GM18502 (cell line): ENCODE results near the gene AP1M1.

Experiments used
- ATAC-seq: cut with Tn5 transposase; IDR thresholded peaks from one replicate; pipeline ENCODE4 v1.9.1; 2021; ENCODE audit warnings: mild to moderate bottlenecking; ENCODE audit not compliant: unreplicated experiment, poor library complexity

Gene AP1M1

GRCh38 chr19:16227837-16228636 lies 30.3 kb downstream of the AP1M1 start:
- no peak for ATAC-seq

DNA sequence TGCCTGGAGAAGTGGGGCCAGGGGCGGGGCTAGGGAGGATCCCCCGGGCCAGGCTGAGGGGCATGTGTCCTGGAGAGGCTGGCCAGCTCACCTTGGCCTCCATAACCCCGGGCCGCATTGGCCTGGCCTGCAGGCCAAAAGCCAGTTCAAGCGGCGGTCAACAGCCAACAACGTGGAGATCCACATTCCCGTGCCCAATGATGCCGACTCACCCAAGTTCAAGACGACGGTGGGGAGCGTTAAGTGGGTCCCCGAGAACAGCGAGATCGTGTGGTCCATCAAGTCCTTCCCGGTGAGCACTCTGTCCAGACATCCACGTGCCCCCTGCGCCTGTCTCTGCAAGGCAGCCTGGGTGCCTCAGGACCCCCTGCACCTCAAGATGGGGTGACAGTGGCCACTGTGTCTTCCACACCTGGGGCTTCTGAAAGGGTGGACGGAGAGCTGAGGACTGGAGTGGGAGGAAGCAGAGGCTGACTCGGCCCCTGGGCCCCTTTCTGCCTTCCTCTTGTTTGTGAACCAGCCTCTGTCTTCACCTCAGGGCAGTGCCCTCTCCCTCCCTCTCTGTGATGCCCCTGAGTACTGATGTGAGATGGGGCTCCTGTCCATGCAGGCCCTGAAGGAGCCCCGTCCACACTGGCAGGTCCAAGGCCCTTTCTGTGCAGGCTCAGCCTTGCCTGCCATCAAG lies 31.1 kb downstream of the AP1M1 start:
- no peak for ATAC-seq

- no peak for ATAC-seq
Observed at GRCh38 chr19:16229322-16229641, 31.6 kb downstream of the AP1M1 start.

- ATAC-seq = no peak
Observed at GRCh38 chr19:16232127-16232526, 34.4 kb downstream of the AP1M1 start.

DNA sequence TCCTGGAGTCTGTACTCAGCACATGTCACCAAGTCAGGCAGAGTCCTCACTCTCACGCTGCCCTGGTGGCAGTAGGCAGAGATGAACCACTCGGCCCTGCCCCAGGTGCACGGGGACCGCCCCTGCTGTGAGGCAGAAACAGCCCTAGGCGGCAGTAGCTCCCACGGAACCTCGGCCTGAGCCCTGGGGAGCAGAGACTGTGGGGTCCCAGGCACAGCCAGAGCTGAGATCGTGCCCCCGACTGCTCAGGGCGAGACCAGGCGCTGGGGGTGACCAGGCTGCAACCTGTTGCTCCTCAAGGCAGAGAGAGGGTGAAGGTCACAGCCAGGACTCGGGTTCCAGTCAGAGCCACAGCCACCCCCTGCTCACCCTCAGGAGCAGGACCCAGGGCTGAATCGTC lies 34.9 kb downstream of the AP1M1 start:
- no peak for ATAC-seq

GRCh38 chr19:16233081-16233776 lies 35.5 kb downstream of the AP1M1 start:
- ATAC-seq = no peak

DNA sequence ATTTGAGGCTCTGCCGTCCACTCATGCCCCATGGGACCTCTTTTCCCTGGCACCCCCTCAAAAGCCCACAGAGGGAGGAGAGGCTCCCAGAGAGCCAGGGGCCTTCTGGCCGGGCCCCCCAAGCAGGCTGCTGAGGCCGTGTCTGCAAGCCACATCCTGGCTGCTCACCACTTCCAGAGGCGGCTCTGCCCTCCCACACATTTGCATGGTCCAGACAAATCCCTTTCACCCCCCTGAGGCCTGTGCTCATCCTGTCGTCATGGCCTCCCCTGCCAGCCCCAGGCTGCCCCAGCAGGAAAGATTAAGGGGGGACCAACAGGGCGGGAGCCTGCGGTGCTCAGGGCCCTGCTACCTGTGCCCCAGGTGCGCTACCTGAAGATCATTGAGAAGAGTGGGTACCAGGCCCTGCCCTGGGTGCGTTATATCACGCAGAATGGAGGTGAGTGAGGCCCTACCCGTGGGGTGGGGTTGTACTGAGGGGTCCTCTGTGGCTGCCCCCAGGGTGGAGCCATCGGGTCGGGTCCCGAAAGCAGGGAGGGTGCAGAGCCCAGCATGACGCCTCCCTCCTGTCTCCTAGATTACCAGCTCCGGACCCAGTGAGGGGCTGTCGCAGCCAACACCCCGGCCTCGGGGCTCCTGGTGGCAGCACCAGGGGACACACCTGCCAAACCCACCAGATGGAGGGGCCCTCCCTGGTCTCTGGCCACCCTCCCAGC lies 36.3 kb downstream of the AP1M1 start:
- no peak for ATAC-seq

- no peak for ATAC-seq
Observed at GRCh38 chr19:16234552-16235445, 37.1 kb downstream of the AP1M1 start.

DNA sequence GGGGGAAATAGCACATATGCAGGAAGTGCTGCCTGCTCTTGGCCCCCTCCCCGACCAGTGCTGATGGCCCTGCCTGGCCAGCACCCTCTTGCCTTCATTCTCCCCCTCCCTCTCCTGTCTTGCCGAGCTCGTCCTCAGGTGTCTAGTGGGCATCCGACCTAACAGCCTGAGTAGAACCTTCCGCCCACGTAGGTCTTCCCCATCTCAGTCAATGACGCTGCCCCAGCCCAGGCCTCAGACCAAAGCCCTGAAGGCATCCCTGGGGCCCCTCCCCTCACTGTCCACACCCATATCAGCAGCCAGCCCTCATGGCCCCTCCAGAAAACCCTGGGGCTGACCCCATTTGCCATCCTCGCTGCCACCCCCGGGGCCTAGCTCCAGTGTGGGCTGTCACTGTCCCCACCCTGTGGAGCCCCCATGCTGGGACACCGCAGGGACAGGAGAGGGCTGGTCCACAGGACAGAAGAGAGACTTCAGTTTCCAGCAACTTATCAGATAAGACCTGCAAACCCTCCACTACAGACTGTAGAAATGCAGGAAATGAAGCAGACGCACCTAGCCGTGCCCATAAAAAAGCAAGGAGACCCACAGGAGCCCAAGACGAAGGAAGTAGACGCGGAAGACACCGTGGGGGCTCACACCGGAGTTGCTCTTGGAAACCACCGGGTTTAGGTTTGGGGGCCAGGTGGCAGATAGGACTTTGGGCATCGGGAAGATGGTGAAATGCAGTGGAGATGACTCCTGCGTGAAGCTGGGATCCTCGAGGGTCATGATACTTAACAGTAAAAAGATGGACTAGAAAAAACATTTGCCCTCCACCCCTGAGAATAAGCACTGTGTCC lies 38.3 kb downstream of the AP1M1 start:
- ATAC-seq = no peak

DNA sequence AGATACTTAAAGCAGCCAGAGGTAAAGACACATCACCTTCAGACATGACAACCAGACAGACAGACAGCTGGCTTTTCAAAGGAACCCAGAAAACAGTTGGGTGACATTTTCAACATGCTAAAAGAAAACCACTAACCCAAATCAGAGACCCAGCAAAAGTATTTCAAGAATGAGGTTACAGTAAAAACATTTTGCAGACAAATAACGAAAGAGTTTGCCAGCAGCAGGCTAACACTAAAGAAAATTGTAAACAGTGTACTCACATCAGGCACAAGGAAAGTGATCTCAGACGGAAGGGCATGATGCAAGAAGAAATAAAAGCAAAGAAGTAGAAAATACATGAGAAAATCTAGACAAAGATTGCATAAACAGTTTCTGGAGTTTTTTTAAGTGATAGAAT lies 46.4 kb downstream of the AP1M1 start:
- ATAC-seq = no peak

- no peak for ATAC-seq
Observed at GRCh38 chr19:16247353-16248182, 49.9 kb downstream of the AP1M1 start.

- ATAC-seq = no peak
Observed at GRCh38 chr19:16248380-16249023, 50.8 kb downstream of the AP1M1 start.

DNA sequence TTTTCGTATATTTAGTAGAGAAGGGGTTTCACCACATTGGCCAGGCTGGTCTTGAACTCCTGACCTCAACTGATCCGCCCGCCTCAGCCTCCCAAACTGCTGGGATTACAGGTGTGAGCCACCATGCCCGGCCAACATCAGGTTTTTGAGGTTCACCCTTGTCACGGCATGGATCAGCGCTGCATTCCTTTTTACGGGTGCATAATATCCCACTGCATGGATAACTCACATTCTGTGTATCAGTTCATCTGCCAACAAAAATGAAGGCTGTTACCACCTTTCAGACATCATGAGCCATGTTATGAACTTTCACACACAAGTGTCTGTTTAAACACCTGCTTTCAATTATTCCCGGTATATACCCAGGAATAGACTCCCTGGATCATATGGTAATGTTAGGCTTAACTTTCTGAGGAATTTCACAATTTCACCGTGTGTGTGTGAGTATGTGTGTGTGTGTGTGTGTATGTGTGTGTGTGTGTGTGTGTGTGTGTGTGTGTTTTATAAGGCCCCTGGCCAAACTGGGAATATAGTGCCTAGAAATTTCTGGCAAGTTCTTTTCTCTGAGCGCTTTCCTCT lies 52.2 kb downstream of the AP1M1 start:
- no peak for ATAC-seq

- ATAC-seq = no peak
Observed at GRCh38 chr19:16252459-16253205, 54.9 kb downstream of the AP1M1 start.

GRCh38 chr19:16254851-16255408 lies 57.2 kb downstream of the AP1M1 start:
- ATAC-seq = no peak

DNA sequence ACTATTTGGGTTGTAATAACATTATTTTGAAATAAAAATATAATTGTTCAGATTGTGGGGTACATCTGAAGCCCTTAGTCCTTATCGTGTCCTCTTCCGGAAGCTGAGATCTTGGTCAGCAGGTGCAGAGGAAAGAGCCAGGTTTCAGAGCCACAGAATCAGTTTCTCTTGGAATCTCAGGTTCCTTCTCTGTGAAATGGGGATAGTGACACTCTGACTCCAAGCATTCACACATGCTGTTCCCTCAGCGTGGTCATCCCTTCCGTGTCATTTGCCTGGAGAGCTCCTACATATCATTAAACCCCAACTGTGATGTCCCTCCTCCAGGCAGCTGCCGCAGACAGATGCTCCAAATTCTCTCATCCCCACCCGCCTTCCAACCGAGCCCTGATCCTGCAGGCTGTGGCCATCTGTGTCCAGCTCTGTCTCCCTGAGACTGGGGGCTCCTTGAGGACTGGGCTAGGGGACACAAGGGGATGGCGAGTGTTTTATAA lies 59.8 kb downstream of the AP1M1 start:
- no peak for ATAC-seq
